Measurements from ENCODE around the gene SCO1. TPM values are rescaled to one million over a fixed set of nuclear protein-coding genes. Genes with fewer than 3 reads are reported as not detected.
"Not testable (repeated sequence)": the region's sequence is repeated elsewhere in the genome, so short reads cannot be mapped to it uniquely, and the experiment has no call there.

SCO1 gene
- total RNA-seq, 1 donor from 2014 or later, result 33.4 TPM

DNA sequence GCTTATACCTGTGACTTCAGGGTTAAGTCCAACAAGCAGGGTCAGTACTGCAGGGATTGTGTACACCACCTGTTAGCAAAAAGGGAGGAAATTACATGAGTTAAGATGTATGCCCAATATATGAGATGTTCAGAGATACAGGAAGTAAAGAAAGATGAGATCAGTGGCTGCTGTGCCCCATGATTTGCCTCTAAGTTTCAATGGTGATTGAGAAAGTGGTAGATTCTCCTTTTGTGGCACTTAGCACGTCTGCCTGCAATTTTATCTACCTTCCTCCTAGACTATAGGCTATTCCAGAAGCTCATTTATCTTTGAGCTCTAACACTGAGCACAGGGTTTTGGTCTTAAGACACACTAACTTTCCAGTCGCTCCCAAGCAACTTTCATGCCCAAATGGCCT, 28.9 kb upstream of the SCO1 start:
- no peak for DNase-seq (ENCODE audit: low spot score)

DNA sequence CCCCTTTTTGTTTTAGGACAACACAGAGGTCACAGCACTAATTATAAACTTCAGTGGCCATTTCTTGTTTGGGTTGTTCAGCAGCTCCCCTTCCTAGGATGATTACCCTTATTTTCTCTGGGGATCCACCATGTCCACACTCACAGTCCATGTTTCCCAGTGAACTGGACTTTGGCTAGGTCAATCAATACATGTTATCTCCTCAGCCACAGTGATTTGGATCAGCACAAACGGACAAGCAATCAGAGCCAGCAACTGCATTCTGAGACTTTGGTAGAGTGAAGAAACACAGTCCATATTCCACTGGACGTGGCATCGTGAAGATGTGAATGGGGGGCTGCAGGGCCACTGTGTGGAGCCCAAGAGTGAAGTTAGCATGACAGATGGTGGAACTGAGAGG, 27.9 kb upstream of the SCO1 start:
- peak; percentile 40 for DNase-seq (ENCODE audit: low spot score)

DNA sequence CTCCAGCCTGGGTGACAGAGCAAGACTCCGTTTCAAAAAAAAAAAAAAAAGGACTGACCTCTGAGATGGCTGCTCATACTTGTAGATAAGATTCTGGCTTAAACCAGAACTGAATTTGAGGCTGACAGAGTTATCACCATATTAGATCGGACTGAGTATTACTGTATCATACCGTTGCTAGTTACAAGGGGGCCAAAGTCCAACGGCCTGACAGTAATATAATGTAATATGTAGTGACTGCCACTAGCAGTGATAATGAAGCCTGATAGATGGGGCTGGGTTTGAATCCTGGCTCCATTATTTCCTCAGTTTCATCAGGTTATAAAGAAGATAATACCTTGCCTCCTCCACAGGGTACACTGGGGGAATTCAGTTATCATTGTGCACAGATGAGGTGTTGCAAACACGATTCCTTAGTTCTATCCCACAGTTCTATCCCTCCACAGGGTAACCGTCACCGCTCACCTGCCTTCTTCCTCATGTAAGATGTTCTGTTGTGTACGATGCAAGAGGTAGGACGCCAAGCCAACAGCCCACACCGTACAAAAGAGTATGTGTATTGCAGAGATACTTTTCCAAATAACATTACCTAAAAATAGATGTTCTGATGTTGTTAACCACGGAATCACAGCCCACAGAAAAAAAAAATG, 27.3 kb upstream of the SCO1 start:
- peak; percentile 74 for DNase-seq (ENCODE audit: low spot score)

DNA sequence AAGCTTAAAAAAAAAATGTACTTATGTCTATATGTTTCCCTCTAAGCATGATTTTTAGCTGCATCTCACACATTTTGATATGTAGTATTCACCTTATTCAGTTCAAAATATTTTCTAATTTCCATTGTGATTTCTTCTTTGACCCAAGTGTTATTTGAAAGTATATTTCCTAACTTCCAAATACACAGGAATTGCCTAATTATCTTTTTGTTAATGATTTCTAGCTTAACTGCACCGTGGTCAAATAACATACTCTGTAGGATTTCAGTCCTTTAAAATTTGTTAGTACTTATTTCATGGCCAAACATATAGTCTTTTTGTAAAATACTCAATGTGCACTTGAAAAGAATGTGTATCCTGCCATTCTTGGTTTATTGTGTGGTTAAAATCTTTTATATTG, 21.2 kb upstream of the SCO1 start:
- no peak for DNase-seq (ENCODE audit: low spot score)

DNA sequence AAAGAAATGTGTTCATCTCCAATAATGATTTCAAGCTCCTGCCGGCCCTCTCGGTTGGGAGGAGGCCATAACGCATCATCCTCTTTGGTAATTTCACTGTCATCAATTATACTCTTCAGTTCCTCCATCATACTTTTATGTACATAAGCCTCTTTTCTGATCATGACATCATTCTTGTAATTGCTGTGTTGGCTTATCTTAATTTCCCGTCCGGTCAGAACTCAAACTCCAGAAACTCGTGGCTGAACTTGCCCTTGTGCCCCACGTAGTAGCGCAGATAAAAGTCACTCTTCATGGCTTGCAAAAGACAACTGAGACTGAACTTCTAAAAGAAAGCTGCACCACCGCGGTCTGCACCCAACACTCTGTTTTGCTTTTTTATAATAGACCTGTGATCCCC, 18.9 kb upstream of the SCO1 start:
- DNase-seq (ENCODE audit: low spot score), result no peak

DNA sequence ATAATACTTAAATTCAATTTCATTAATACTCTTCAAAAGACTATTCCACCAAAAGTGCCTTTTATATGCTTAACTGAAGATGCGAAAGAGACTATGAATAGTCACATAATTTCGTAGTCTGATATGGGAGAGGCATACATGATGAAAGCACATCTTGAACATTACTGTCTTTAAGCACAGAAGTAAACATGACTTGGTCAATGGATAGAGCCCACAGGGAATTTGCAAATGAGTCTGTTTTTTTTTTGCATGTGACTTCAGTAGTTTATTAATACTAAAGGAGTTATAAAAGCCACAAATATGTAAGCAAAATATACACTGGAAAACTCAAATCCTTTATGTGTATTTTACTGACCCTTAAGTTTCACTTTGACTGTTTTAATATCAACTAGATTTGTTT, 16.0 kb upstream of the SCO1 start:
- no peak for DNase-seq (ENCODE audit: low spot score)

- DNase-seq (ENCODE audit: low spot score), result no peak
These were observed 8.4 kb upstream of the SCO1 start for GRCh38 chr17:10705727-10706126.

- DNase-seq (ENCODE audit: low spot score), result no peak
These were observed 5.2 kb upstream of the SCO1 start for GRCh38 chr17:10702574-10702973.

- no peak for DNase-seq (ENCODE audit: low spot score)
These were observed 2.5 kb upstream of the SCO1 start for GRCh38 chr17:10699856-10700255.

DNA sequence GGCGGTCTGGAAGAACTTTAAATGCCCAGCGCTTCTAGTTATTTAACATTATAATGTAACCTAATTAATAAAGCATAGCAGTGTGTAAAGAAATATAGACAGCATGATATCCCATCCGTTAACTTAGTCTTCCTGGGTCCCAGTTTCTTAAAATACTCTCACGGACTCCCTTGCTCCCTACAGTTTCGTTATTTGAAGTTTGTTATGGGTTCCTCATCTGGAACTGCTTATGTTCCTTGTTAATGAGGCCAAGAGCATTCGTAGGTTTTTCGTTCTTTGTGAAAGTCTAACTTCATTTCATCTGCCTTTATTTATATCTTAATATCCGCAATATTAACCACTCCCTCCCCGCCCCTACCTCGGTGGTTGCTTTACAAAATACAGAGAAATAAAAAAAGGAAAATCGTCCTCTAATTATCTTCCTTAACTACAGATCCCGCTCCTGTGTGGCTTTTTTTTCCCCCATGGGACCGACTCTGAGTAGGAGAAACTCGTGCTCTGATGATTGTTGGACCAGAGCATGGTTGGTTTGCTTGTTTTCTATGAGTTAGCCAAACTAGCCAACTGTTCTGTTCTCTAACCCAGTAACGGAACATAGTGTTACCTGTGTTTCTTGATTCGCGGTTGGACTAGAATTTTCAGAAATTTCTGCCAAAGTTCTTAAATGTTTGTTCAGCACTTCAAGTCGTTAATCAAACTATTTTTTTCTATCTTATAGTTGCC, 924 bp upstream of the SCO1 start:
- no peak for DNase-seq (ENCODE audit: low spot score)

DNA sequence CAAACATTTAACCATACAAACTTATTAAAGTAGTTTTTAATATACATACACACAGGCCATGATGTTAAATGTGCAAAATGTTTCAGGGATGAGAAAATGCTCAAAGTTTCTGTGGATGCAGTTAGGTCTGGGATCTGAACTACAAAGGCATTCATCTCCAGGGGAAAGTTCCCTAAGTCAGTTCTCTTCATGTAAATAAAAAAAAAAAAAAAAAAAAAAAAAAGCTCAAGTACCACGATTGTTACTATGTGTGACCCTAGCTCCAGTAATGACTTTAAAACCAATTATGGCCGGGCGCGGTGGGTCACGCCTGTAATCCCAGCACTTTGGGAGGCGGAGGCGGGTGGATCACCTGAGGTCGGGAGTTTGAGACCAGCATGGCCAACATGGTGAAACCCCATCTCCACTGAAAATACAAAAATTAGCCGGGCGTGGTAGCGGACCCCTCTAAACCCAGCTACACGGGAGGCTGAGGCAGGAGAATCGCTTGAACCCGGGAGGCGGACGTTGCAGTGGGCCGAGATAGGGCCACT, 1.4 kb downstream of the SCO1 start:
- DNase-seq (ENCODE audit: low spot score), result not testable (repeated sequence)

DNA sequence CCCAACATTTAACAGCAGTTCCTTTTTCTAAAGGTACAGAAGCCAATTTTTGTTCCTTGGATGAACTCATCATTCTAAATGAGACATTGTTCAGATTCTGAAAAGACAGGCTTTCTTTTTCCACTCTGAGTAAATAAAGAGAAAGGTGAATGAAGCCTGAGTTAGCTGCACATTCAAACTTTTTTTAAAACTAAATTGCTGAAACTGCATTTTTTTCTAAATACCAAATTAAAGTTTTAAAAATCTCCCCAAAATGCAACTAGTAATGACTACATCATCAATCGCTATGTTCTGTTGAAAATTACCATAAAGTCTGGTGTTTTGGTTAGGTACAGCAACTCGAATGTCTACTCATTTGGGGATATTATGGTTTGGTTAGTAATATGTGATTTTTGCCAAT, 9.8 kb downstream of the SCO1 start:
- no peak for DNase-seq (ENCODE audit: low spot score)

- DNase-seq (ENCODE audit: low spot score), result no peak
These were observed 13.5 kb downstream of the SCO1 start for GRCh38 chr17:10683853-10684252.

DNA sequence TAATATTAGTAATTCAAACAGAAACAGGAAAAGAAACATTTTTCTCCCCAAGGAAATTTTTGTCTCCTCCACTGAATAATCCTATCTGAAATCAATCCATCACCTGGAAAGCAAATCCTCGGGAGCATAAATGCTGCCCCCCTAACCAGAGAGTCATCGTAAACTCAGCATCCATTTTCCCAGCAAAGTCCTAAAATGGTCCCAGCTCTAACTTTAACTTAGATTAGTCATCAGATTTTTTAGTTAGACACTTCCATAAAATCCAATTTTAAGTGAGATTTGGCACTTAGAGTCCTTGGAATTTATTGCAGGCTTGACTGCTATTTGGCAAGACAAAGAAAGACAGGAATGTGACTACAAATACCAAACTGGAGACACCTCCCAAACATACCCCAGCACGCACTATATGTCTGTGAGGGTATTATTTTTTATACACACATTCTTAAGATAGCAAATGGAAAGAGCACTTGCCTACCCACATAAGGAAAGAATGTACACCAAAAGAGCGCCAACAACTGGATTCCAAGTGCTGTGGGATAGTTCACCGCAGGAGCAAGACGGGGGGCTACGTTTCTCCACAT, 15.4 kb downstream of the SCO1 start:
- DNase-seq (ENCODE audit: low spot score), result no peak

- DNase-seq (ENCODE audit: low spot score), result no peak
These were observed 22.6 kb downstream of the SCO1 start for GRCh38 chr17:10674704-10675103.

DNA sequence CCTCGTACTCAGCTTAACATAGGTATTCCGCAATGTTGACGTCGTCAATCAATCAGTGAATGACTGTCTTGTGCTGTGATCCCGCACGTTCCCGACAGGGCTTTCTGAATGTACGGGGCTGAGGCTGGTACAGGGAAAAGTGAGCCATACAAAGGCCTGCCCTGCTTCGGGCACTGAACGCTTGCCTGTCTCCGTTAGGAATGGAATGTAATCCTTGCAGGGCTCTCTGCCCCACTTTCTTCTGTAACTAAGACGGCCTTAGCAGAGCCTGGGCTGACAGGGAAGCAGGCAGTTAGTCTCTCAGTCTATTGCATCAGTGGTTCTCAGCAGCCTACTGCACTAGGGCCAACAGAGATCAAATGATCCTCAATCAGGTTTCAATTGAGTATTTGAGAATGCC, 24.0 kb downstream of the SCO1 start:
- DNase-seq (ENCODE audit: low spot score), result no peak

DNA sequence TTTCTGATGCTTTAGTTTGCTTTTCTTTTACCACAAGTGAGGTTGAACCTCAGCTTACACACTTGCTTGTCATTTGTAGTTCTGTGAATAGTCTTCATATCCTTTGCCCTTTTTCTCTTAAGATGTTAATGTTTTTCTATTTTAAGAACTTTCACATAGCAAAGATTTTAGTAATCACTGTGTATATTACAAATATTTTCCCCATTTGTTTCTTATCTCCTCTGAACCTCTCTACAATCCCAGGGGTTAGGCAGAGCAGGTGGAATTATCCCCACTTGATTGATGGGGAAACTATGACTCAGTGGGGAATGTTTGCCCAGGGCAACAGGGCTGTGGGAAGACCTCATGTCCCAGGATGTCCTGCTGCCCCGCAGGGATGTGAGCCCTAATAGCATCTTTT, 28.6 kb downstream of the SCO1 start:
- no peak for DNase-seq (ENCODE audit: low spot score)

DNA sequence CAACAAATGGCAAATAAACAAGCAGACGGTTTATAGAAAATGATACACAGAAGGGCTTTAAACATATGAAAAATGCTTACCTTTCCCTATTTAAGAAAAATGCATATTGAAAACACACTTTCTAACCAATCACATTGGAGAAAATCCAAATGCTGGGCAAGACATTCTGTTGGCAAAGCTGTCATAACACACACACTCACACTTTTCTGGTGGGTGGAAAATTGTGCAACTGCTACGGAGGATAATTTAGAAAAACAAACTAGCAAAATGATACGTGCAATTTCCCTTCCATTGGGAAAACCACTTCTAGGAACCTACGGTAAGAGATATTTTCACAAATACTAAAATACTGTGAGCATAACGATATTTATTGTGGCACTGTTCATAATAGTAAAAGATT, 30.4 kb downstream of the SCO1 start:
- DNase-seq (ENCODE audit: low spot score), result no peak

DNA sequence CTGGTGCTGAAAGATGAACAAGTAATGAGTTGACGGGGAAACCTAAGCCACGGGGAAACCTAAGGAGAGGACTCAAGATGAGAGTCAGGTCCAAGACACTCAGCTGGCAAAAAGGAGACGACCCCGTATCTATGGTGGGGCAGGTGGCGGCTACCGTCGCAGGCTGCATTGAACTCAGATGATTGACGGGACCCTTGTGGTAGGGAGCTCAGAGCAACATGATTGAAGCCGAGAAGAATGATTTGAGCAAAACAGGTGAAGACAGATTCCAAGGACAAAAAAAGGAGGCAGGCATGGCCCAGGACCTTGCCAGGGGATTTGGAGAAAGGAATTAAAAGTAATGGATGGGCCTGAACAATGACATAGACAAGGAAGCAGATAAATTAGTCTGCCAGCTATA, 32.8 kb downstream of the SCO1 start:
- no peak for DNase-seq (ENCODE audit: low spot score)

DNA sequence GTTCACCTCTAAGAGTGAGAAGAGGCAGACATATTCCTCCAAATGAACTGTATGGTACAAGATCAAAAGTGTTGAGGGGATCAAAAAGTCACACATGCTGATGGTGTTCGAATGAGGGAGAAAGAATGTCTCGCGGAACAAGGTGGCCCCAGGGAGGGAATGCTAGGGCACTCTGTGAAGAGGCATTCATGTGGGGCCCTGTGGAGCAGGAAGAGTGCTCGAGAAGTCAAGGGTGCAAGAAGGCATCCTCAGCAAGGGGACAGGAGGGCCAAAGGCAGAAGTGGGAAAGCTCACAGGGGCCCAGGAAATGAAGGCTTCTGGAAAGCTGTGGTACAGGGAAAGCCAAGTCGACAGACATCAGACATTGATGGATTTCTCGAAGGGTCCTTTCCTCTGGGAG, 34.1 kb downstream of the SCO1 start:
- no peak for DNase-seq (ENCODE audit: low spot score)

DNA sequence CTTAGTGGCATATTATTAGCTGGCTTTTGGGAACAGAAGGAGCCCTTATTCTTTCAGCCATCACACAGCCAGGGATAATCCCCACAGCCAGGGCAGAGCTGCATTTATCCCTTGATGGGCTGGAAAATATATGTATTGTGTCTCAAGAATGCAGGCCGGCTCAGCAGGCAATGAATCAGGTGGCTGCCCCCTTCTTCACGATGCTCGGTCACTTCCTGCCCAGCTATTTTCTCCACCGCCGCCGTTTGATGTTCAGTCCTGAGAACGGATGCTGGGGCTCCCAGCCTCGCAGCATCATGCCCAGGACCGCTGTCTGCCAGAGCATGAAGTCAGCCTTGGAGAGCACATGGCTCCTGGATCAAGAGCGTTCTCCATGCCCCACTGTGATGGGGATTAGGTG, 35.9 kb downstream of the SCO1 start:
- no peak for DNase-seq (ENCODE audit: low spot score)

GRCh38 chr17:10657879-10658278, 39.5 kb downstream of the SCO1 start:
- DNase-seq (ENCODE audit: low spot score), result no peak

- DNase-seq (ENCODE audit: low spot score), result no peak
These were observed 40.2 kb downstream of the SCO1 start, which contains the start of gene MYH3 for GRCh38 chr17:10657148-10657547. Gene MYH3 (minus strand): TSS chr17:10657309. CDS start chr17:10655064, 2,245 bp downstream.
